Fibroblast of pulmonary artery (primary cell): Measurements from ENCODE around the gene CDK5RAP3.

Source experiments
- DNase-seq: peaks from one replicate; pipeline ENCODE4 v3.0.0-alpha.2; 2010; ENCODE audit warnings: low read depth
- H3K4me3 ChIP-seq: replicated peaks from 2 replicates; pipeline ENCODE4 v1.5.1; 2011; ENCODE audit warnings: low read depth, mild to moderate bottlenecking, control low read depth, low read length, moderate library complexity
- TF ChIP-seq, protein P1 (sequence below): IDR thresholded peaks from 2 replicates; pipeline ENCODE4 v1.5.1; 2011; ENCODE audit warnings: mild to moderate bottlenecking, control low read depth, low read length, inconsistent platforms; ENCODE audit errors: missing control alignments

The CDK5RAP3 gene

DNA sequence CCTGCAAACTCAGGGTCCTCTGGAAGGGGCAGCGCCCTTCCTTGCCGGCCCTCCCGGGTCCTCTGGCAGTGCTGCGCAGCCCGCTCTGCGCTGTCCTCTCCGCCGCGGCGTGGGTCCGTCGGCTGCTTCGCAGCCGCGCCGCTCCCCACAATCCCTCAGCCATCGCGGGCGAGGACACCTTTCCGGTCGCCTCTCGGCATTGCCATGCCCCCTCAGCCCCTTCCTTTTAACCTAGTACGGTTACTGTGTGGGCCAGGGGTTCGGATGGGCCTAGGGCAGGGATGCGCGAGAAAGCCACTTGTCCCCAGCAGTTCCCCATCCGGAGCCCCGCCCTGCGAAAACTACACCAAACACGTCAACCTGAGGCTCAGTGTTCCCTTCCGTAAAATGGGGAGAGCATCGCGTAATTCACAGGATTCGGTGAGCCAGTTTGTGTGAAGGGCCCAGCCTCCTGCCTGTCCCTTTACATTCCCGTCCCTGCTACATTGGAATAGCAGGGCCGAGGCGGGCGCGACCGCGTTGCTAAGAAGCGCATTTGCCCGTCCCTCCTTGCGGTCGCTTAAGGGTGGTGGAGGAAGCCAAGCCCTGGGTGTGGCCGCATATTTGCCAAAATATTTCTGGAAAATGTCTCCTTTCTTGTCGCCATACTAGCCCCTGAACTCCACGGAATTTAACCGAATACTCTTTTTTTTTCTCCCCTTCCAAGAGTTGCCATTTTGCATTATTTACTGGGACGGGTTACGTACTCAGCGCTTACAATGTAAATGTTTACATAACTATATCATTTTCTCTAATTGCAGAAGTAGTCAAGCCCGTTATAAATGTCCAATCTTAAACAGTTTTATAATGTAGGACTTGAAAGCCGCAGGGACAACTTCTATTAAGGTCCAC lies 53.5 kb downstream of the CDK5RAP3 start:
- TF ChIP-seq, protein P1, sequence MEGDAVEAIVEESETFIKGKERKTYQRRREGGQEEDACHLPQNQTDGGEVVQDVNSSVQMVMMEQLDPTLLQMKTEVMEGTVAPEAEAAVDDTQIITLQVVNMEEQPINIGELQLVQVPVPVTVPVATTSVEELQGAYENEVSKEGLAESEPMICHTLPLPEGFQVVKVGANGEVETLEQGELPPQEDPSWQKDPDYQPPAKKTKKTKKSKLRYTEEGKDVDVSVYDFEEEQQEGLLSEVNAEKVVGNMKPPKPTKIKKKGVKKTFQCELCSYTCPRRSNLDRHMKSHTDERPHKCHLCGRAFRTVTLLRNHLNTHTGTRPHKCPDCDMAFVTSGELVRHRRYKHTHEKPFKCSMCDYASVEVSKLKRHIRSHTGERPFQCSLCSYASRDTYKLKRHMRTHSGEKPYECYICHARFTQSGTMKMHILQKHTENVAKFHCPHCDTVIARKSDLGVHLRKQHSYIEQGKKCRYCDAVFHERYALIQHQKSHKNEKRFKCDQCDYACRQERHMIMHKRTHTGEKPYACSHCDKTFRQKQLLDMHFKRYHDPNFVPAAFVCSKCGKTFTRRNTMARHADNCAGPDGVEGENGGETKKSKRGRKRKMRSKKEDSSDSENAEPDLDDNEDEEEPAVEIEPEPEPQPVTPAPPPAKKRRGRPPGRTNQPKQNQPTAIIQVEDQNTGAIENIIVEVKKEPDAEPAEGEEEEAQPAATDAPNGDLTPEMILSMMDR = no peak
- no peak for DNase-seq
- H3K4me3 ChIP-seq = peak overlapping the region; percentile 55

DNA sequence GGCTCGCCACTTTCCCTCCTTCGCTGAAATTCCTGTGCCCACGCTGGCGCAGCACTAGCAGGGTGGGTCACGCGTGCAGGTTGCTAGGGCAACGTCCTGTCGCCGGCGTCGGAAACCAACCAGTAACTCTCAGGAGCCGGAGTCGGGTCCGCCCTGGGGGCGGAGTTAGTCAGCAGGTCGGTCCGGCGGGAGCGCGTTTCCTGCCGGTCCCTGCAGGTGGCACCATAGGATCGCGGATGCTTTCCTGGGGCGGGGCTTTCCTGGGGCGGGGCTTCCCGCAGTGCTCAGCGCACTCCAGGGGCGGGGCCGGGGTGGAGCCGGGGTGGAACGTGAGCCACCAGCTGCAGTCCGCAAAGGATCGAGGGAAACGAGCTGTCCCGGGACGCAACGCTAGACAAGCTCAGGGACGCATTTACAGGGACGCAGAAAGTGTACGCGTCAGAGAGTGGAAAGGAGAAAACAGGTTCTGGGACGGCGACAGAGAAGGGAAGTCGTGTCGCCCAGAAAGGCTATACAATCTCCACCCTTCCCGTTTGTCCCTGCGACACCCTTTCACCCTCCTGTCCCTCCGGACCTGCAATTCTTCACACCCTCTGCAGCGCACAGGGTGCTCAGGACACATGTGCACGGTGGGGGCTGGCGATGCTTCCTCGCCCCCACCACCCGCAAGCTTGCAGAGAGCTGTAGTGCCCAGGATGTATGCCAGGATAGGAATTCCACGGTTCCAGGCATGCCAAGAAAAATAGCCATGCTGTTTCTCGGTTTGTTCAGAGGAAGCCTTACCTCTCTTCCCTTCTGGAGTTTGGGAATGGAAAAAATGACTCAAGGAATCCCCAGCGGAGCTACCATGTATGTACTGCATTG lies 54.4 kb downstream of the CDK5RAP3 start:
- peak; percentile 97 for DNase-seq
- H3K4me3 ChIP-seq = peak overlapping the region; percentile 55
- TF ChIP-seq, protein P1 = peak; percentile 62

DNA sequence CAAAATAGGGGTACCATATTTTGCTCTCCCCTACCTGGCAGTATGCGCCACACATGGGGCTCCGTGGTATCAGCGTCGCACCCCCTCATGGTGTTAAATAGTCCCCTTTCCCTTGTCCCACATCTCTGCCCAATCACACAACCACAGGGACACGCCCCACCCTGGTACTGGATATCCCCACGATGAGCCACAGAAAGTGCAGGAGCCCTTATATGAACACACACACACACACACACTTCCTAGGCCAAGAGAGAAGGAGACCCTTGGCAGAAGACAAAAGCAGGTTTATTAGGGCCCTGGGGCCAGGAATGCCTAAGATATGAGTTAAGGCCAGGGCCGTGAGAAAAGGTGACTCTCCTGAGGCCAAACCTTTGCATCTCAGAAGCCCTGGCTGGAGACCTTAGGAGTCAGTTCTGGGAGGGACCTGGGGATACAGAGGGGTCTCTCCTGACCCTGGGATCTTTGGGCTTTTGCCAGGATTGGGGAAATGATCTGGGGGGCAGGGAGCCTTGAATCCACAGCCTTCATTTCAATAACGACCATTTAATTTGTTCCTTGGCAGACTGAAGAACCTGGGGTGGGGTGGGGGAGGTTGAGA lies 55.1 kb downstream of the CDK5RAP3 start:
- TF ChIP-seq, protein P1 = no peak
- DNase-seq = no peak
- peak overlapping the region; percentile 55 for H3K4me3 ChIP-seq

DNA sequence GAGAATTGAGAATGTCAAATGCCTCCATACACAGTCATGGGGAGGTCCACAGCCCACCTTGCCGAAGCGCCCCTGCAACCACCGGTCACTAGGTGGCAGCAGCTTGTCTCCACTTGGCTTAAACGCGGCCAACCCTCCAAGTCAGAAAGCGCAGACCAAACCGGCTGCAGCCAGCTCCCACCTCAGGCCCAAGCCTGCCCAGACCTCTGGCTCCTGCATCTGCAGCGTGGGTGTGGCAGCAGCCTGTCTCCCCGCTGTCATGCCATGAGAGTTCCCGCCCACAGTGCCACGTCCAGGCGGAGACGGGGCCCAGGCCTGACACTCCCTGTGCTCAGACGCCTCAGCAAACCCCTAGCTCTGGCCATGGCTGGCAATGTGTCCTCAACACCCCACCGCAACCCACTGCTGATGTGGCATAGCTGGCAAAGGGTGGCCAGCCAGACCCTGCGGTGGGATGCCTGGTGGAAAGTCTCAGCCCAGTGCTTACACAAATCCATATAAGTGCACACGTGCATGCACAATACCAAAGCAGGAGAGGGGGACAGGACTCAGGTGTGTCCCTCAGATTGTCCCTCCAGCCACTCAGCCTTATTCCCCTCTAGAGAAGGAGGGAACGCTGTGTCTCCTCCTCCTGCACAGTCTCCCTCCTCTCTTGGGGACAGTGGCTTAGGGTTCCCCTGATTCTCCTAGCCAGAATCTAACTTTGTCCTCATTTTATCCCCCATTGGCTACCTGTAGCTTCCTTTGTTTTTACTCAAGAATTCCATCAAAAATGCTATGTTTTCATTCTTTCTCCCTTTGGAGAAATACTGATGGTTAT lies 55.8 kb downstream of the CDK5RAP3 start:
- TF ChIP-seq, protein P1 = peak; percentile 89
- peak; percentile 92 for DNase-seq
- H3K4me3 ChIP-seq = no peak overlapping the region

DNA sequence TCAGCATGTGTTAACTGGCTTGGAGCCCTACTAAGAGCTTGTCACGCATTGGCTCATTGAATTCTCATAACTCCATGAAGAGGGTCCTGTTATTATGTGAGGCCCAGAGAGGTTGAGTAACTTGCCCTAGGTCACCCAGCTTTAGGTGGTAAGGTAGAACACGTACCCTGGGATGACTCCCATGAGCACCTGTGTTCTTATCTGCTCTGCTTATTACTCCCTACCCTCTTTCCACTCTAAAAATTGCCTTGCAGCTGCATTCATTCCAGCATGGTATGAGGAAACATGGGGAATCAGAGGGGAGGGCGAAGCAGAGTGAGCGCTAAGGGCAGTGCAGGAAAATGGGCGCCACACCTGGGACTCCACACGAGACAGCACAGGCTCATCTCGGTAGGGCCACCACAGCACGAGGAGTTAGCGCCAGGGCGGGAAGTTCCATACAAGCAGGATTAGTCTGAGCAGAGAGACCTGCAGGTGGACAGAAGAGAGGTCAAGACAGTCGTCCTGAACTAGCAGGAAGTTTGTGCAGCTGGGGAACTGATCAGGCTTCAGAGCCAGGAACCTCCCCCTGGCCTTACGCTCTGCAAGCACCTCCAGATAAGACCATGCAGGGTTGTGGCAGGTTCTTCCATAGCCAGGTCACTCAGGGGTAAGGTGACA lies 56.5 kb downstream of the CDK5RAP3 start:
- TF ChIP-seq, protein P1 = no peak
- no peak for DNase-seq
- H3K4me3 ChIP-seq = no peak overlapping the region

DNA sequence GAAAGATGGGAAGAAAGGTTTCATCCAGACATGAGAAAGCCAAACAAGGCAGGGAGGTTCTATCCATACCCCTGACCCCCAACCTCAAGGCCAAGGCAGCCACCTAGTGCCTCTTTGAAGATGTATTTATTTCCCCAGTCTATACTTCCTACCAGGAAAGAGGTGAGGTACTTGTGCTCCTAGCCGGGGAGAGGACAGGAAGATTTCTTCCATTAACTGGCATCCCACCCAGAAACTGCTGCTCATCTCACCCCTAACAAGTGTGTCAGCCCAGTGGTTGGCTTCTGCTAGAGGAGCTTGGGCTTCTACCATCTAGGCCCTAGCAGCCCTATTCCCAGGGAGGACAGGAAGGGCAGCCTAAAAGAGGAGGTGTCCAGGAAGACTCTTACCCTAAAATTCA lies 57.8 kb downstream of the CDK5RAP3 start:
- DNase-seq = no peak
- TF ChIP-seq, protein P1 = no peak
- no peak overlapping the region for H3K4me3 ChIP-seq
